K562 (cell line): Measurements from ENCODE around the gene OBSCN. TPM values are rescaled to one million over a fixed set of nuclear protein-coding genes. Genes with fewer than 3 reads are reported as not detected.

Source experiments
- ATAC-seq: fragments of 200-7000 bp; cut with Tn5 transposase; 3 replicates; pipeline ENCODE4 v1.9.1; 2020; ENCODE audit warnings: moderate library complexity
- BruUV-seq: library from RNA; stranded (reverse); fragments of 400-500 nt; replicated peaks from 2 replicates; lab custom pipeline; 2021; lab: Mats Ljungman, UMichigan
- CTCF ChIA-PET: fragments of 300-600 bp; formaldehyde crosslinking; extraction: SDS; loops from one replicate; lab custom pipeline; 2021; ENCODE audit warnings: low intra/inter-chr PET ratio; lab: Yijun Ruan, JAX
- POLR2A ChIA-PET: fragments of 300-600, 350-650 bp; sonication (Branson Sonifier 250); formaldehyde crosslinking; extraction: SDS; loops from one replicate; lab custom pipeline; 2021; ENCODE audit warnings: antibody characterized with exemption, inconsistent platforms; lab: Yijun Ruan, JAX
- DNase-seq, 4 experiments: peaks; one replicate each; pipeline versions ENCODE4 v3.0.0 to v3.0.0-alpha.2; 2011 to 2018; ENCODE audit warnings: low spot score in 3 of 4, mixed read lengths in 3 of 4; ENCODE audit errors: extremely low read depth in 1 of 4
- FAIRE-seq: peaks from 2 replicates; lab custom pipeline; 2011; peaks lifted over from hg19 to GRCh38; lab: Jason Lieb, UNC
- H2AFZ ChIP-seq: 2 replicates; pipeline ENCODE4 v1.6.0; 2011; ENCODE audit warnings: low read depth, low read length, control low read depth, inconsistent platforms
- H3K27ac ChIP-seq: fragments of 200-600 bp; 3 replicates; pipeline ENCODE4 v1.8.0; 2011; ENCODE audit warnings: low read depth, mild to moderate bottlenecking, control low read depth, inconsistent platforms, low read length, moderate library complexity, mixed read lengths; ENCODE audit errors: extremely low read depth
- H3K27me3 ChIP-seq, 2 experiments: fragments of 300-600 bp in 1 of 2; 2 replicates in 1 of 2; 3 replicates in 1 of 2; pipeline versions ENCODE4 v1.6.0 to v1.8.0; 2011; ENCODE audit warnings: inconsistent platforms in 2 of 2, low read length in 2 of 2, mild to moderate bottlenecking in 1 of 2, mixed read lengths in 1 of 2, moderate library complexity in 1 of 2; ENCODE audit not compliant: control insufficient read depth in 2 of 2, insufficient read depth in 2 of 2
- H3K36me3 ChIP-seq: fragments of 300-600 bp; 3 replicates; pipeline ENCODE4 v1.8.0; 2011; ENCODE audit warnings: mild to moderate bottlenecking, low read length, inconsistent platforms; ENCODE audit not compliant: control insufficient read depth, insufficient read depth
- H3K4me1 ChIP-seq, 2 experiments: fragments of 200-600 bp in 1 of 2; replicated peaks in 1 of 2; 2 replicates in 1 of 2; 3 replicates in 1 of 2; pipeline versions ENCODE4 v1.5.1 to v1.8.0; 2011; ENCODE audit warnings: inconsistent platforms in 2 of 2, low read length in 2 of 2, mild to moderate bottlenecking in 1 of 2, mixed read lengths in 1 of 2, moderate library complexity in 1 of 2; ENCODE audit not compliant: control insufficient read depth in 2 of 2, insufficient read depth in 2 of 2
- H3K4me2 ChIP-seq: 2 replicates; pipeline ENCODE4 v1.6.1; 2011; ENCODE audit warnings: low read length, control low read depth, inconsistent platforms, mixed read lengths; ENCODE audit not compliant: insufficient read depth
- H3K4me3 ChIP-seq: fragments of 200-600 bp; sonication (generic), shearing (Covaris generic); 2 replicates; pipeline ENCODE4 v1.5.1; 2016; ENCODE audit warnings: control low read depth, inconsistent platforms
- H3K79me2 ChIP-seq: fragments of 200-600 bp; 3 replicates; pipeline ENCODE4 v1.8.0; 2011; ENCODE audit warnings: low read length, inconsistent platforms; ENCODE audit not compliant: control insufficient read depth, insufficient read depth
- H3K9ac ChIP-seq, 2 experiments: 2 replicates each; pipeline versions ENCODE4 v1.6.0 to v1.6.1; 2011; ENCODE audit warnings: low read depth in 2 of 2, low read length in 2 of 2, control low read depth in 1 of 2, inconsistent platforms in 1 of 2, mild to moderate bottlenecking in 1 of 2, mixed read lengths in 1 of 2; ENCODE audit not compliant: insufficient read depth in 1 of 2
- H3K9me1 ChIP-seq: one replicate; pipeline ENCODE4 v1.6.0; 2011; ENCODE audit warnings: inconsistent platforms, mild to moderate bottlenecking, low read length, moderate library complexity; ENCODE audit not compliant: control insufficient read depth, insufficient read depth
- H3K9me3 ChIP-seq: replicated peaks from 2 replicates; pipeline ENCODE4 v1.5.1; 2011; ENCODE audit warnings: low read depth, low read length, inconsistent platforms; ENCODE audit not compliant: control insufficient read depth, insufficient read depth
- H4K20me1 ChIP-seq: replicated peaks from 2 replicates; pipeline ENCODE4 v1.6.1; 2011; ENCODE audit warnings: low read length, inconsistent platforms, mixed read lengths; ENCODE audit not compliant: control insufficient read depth, insufficient read depth
- ETS2 ChIP-seq: IDR thresholded peaks from 2 replicates; pipeline ENCODE4 v1.6.1; 2016; ENCODE audit warnings: borderline replicate concordance, missing genetic modification characterization, mild to moderate bottlenecking, moderate library complexity, missing compliant biosample characterization; ENCODE audit not compliant: poor library complexity, severe bottlenecking
- EZH2 ChIP-seq: IDR thresholded peaks from 2 replicates; pipeline ENCODE4 v1.6.1; 2012; ENCODE audit warnings: low read depth, mild to moderate bottlenecking, inconsistent platforms, low read length, borderline replicate concordance
- JUND ChIP-seq, 2 experiments: IDR thresholded peaks; 2 replicates in 1 of 2; 3 replicates in 1 of 2; pipeline ENCODE4 v1.6.1; 2011; ENCODE audit warnings: borderline replicate concordance in 2 of 2, low read depth in 2 of 2, low read length in 2 of 2, improper control_type of control experiment in 1 of 2, missing biosample characterization in 1 of 2, missing genetic modification characterization in 1 of 2, missing genetic modification reagents in 1 of 2
- PML ChIP-seq: IDR thresholded peaks from 2 replicates; pipeline ENCODE4 v1.6.1; 2012; ENCODE audit warnings: low read length, inconsistent platforms
- POLR3A ChIP-seq: IDR thresholded peaks from 2 replicates; pipeline ENCODE4 v1.6.1; 2011; ENCODE audit warnings: borderline replicate concordance, mild to moderate bottlenecking, moderate library complexity; ENCODE audit not compliant: insufficient read length, insufficient read depth; ENCODE audit errors: extremely low read depth
- REST ChIP-seq, 2 experiments: fragments of 450-650 bp; formaldehyde crosslinking in 1 of 2; IDR thresholded peaks; 2 replicates each; pipeline versions ENCODE4 v1.4.0 to v1.6.1; 2014 to 2020; ENCODE audit warnings: mild to moderate bottlenecking in 2 of 2, borderline replicate concordance in 1 of 2, low read depth in 1 of 2
- SIN3A ChIP-seq, 2 experiments: fragments of 150-350 bp in 1 of 2; IDR thresholded peaks; 2 replicates each; pipeline ENCODE4 v1.6.1; 2011 to 2016; ENCODE audit warnings: borderline replicate concordance in 2 of 2, low read depth in 2 of 2, low read length in 2 of 2, mild to moderate bottlenecking in 2 of 2, moderate library complexity in 2 of 2; ENCODE audit not compliant: control insufficient read depth in 1 of 2
- SOX6 ChIP-seq: fragments of 450-650 bp; IDR thresholded peaks from 2 replicates; pipeline ENCODE4 v1.6.1; 2014; ENCODE audit warnings: mild to moderate bottlenecking
- ZNF263 ChIP-seq: sonication (generic); formaldehyde crosslinking; IDR thresholded peaks from 2 replicates; pipeline ENCODE4 v1.8.0; 2022; ENCODE audit warnings: mild to moderate bottlenecking, missing genetic modification reagents, borderline replicate concordance
- WGBS: fragments of 100-300 bp; shearing (Covaris generic); methylation state at CpG from one replicate; pipeline ENCODE4 v1.1.6; 2016; ENCODE audit warnings: low coverage, mixed read lengths; ENCODE audit not compliant: insufficient coverage; ENCODE audit errors: missing lambda C conversion rate; 5-methylcytosine and 5-hydroxymethylcytosine counted together
- in situ Hi-C: fragments of 300-500 bp; cut with MboI; formaldehyde crosslinking; loops from 4 replicates; pipeline ENCODE4 v1.15.0; 2018; ENCODE audit warnings: inconsistent platforms, mixed read lengths
- intact Hi-C: fragments of 100-400 bp; cut with micrococcal nuclease; formaldehyde crosslinking; loops from 2 replicates; pipeline ENCODE4 v1.14.2; 2022
- polyA plus RNA-seq, 8 experiments: library from polyadenylated mRNA; depleted of rRNA in 4 of 8; stranded (reverse) in 5 of 8; unstranded in 3 of 8; fragments of >200 nt; fragmentation: Nextera tagmentation in 2 of 8; fragmentation: Illumina TruSeq in 1 of 8; extraction: Ambion mirVana in 2 of 8; extraction: Trizol in 1 of 8; gene quantifications; 2 replicates each; pipeline versions ENCODE4 v1.2.1 to v1.2.3, GENCODE V29; 2011 to 2014; ENCODE audit warnings: inconsistent platforms in 1 of 8, missing spikeins in 1 of 8
- total RNA-seq, 7 experiments: library from RNA; depleted of rRNA in 6 of 7; stranded (reverse); fragments of >200 nt in 6 of 7; fragmentation: Illumina TruSeq in 2 of 7; extraction: Trizol in 2 of 7; gene quantifications; 2 replicates each; pipeline versions ENCODE4 v1.2.1 to v1.2.3, GENCODE V29; 2011 to 2021; ENCODE audit warnings: low replicate concordance in 1 of 7

The OBSCN gene
- total and polyA plus RNA-seq, 9 of the 15 experiments (the other 6 are each of a cell fraction or from before 2014, with no cell fraction given), result 0.18 to 19.7 (median 3.6) TPM

DNA sequence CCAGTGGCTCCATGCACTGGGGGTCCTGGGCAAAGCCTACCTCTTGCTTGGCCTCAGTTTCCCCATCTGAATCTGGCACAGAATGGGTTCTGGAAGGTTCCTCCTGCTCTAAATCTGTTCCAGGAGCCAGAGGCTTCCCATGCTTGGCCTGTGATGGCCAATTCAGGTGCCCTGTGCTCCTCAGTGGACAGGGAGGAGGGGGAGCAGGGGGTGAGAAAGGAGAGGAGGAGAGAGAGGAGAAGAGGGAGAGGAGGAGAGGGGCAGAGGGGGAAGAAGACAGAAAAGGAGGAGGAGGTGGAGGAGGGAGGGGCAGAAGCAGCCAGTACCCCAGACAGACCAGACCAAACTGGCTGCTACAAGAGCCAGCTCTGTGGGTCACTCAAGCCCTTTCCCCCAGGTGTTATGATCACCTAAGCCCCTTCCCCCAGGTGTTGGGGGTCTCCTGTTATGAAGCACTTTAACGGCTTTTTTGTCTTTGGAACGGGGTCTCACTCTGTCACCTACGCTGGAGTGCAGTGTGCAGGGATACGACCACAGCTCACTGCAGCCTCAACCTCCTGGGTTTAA is 155.1 kb downstream of the OBSCN start:
- no peak overlapping the region for H3K4me2 ChIP-seq
- H3K4me3 ChIP-seq, result no peak overlapping the region
- no peaks in the 10 kb centered on the region for H3K9me3 ChIP-seq
- BruUV-seq, result no TSS peak
- no peak overlapping the region for H3K27ac ChIP-seq
- H3K27me3 ChIP-seq, result no peaks in the 10 kb centered on the region
- H3K36me3 ChIP-seq, result no peaks in the 10 kb centered on the region
- DNase-seq (no peak), FAIRE-seq (no peak), ATAC-seq (no peak)
- H4K20me1 ChIP-seq, result no peaks in the 10 kb centered on the region
- TF ChIP-seq EZH2 (no peak), SIN3A (IDR thresholded peaks at IDR 0.05; ENCODE audit: borderline replicate concordance in 2 of 2, control insufficient read depth in 1 of 2, low read depth in 2 of 2, low read length in 2 of 2) (no peak), PML (no peak), ZNF263 (CRISPR knock-in tag) (peak; percentile 94), POLR3A (no peak), SOX6 (no peak), ETS2 (tag) (no peak), REST (IDR thresholded peaks at IDR 0.05; ENCODE audit: borderline replicate concordance) (peak; percentile 51), REST (CRISPR knock-in tag; IDR thresholded peaks at IDR 0.05; ENCODE audit: low read depth) (no peak), JUND (IDR thresholded peaks at IDR 0.05; ENCODE audit: borderline replicate concordance, low read depth, low read length) (no peak), JUND (tag; IDR thresholded peaks at IDR 0.05; ENCODE audit: borderline replicate concordance, low read depth, low read length) (no peak)
- ChIA-PET POLR2A (interaction anchor here (0.8 kb wide), 1 partner anchor 11 kb away, joined by 4 read pairs; no protein-coding TSS in a partner anchor), CTCF (no interaction called here)
- peaks cover 4% of the 10 kb centered on the region; the same call in 1 of the 3 replicates for H3K79me2 ChIP-seq
- H2AFZ ChIP-seq, result no peak overlapping the region
- no peaks in the 10 kb centered on the region for H3K9me1 ChIP-seq
- WGBS, result 60% methylated on average over 4 of the region's 4 CpGs
- peaks cover 10 to 86% of the 10 kb centered on the region in 2 experiments for H3K4me1 ChIP-seq
- in situ Hi-C loops, result no loop called here
- peak overlapping the region in 1 of 2 experiments; percentile 1; a peak in 2 of 4 replicates for H3K9ac ChIP-seq
- intact Hi-C loops, result no loop called here
